GM12892 (cell line): ENCODE measurements around the gene KIF26B.
"Not testable (repeated sequence)": the region's sequence is repeated elsewhere in the genome, so short reads cannot be mapped to it uniquely, and the experiment has no call there.

Experiments
- POLR2A ChIP-seq: IDR thresholded peaks from 2 replicates; pipeline ENCODE4 v1.6.1; 2011; ENCODE audit warnings: low read depth, low read length, control low read depth
- POLR2AphosphoS5 ChIP-seq: IDR thresholded peaks from 2 replicates; pipeline ENCODE4 v1.6.1; 2011; ENCODE audit warnings: low read depth, low read length, control low read depth
- TAF1 ChIP-seq: IDR thresholded peaks from 2 replicates; pipeline ENCODE4 v1.6.1; 2011; ENCODE audit warnings: low read depth, mild to moderate bottlenecking, control low read depth, low read length, borderline replicate concordance

DNA sequence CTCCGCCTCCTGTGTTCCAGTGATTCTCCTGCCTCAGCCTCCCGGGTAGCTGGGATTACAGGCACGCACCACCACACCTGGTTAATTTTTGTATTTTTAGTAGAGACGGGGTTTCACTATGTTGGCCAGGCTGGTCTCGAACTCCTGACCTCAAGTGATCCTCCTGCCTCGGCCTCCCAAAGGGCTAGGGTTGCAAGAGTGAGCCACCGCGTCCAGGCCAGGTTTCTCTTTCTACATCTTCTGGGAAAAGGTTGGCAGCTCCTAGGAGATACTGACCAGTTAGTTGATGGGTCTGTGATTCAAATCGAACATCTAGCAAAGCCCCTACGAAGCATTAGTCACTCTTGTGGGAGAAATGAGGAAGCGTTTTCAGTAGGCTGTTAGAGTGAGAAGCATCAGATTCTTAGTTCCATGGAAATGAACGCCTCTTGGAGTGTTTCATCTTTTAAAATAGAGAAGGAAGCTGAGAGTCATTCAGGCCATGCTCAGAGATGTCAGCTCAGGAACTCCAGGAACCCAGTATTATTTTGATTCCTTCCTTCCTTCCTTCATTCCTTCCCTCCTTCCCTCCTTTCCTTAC is 204.4 kb downstream of the KIF26B start:
- not testable (repeated sequence) for TF ChIP-seq POLR2AphosphoS5, POLR2A, TAF1
